OCI-LY1 (cell line): ENCODE results near the gene TRPM3.

ENCODE experiments used
- H2AFZ ChIP-seq: fragments of 200-600 bp; sonication (generic), shearing (Covaris generic); 2 replicates; pipeline ENCODE4 v1.6.0; 2014; ENCODE audit warnings: antibody characterized with exemption, mild to moderate bottlenecking, low read length
- H3F3A ChIP-seq: fragments of 200-600 bp; sonication (generic), shearing (Covaris generic); 2 replicates; pipeline ENCODE4 v1.6.0; 2014; ENCODE audit warnings: mild to moderate bottlenecking, antibody characterized with exemption, low read length, moderate library complexity; ENCODE audit not compliant: insufficient read depth
- H3K27ac ChIP-seq: fragments of 200-600 bp; sonication (generic); 2 replicates; pipeline ENCODE4 v1.5.1; 2014; ENCODE audit warnings: low read length, mixed run types, mild to moderate bottlenecking, low read depth; ENCODE audit not compliant: poor library complexity, severe bottlenecking
- H3K27me3 ChIP-seq: fragments of 200-600 bp; sonication (generic); 2 replicates; pipeline ENCODE4 v1.6.0; 2014; ENCODE audit warnings: antibody characterized with exemption, mild to moderate bottlenecking, low read length, moderate library complexity; ENCODE audit not compliant: insufficient read depth
- H3K36me3 ChIP-seq: fragments of 200-600 bp; sonication (generic); 2 replicates; pipeline ENCODE4 v1.6.1; 2014; ENCODE audit warnings: mild to moderate bottlenecking, antibody characterized with exemption, low read length, moderate library complexity, mixed read lengths; ENCODE audit not compliant: insufficient read depth
- H3K4me1 ChIP-seq: fragments of 200-600 bp; sonication (generic); 2 replicates; pipeline ENCODE4 v1.5.1; 2014; ENCODE audit warnings: mild to moderate bottlenecking, low read length, moderate library complexity; ENCODE audit not compliant: insufficient read depth, severe bottlenecking
- H3K4me2 ChIP-seq: fragments of 200-600 bp; sonication (generic), shearing (Covaris generic); 2 replicates; pipeline ENCODE4 v1.6.1; 2014; ENCODE audit warnings: low read length
- H3K4me3 ChIP-seq: fragments of 200-600 bp; sonication (generic); 2 replicates; pipeline ENCODE4 v1.5.1; 2014; ENCODE audit warnings: low read length, low read depth, mild to moderate bottlenecking, mixed read lengths; ENCODE audit not compliant: poor library complexity, severe bottlenecking
- H3K79me2 ChIP-seq: fragments of 200-600 bp; shearing (Covaris generic); 2 replicates; pipeline ENCODE4 v1.6.1; 2016; ENCODE audit warnings: mixed run types, low read length, mixed read lengths; ENCODE audit not compliant: insufficient read depth
- H3K9ac ChIP-seq: fragments of 200-600 bp; sonication (generic), shearing (Covaris generic); 2 replicates; pipeline ENCODE4 v1.6.1; 2014; ENCODE audit warnings: mild to moderate bottlenecking, low read length, mixed read lengths
- H3K9me2 ChIP-seq: fragments of 200-600 bp; sonication (generic), shearing (Covaris generic); 2 replicates; pipeline ENCODE4 v1.6.1; 2014; ENCODE audit warnings: low read depth, mild to moderate bottlenecking, low read length, mixed read lengths
- H3K9me3 ChIP-seq: fragments of 200-600 bp; shearing (Covaris generic); 2 replicates; pipeline ENCODE4 v1.6.1; 2014; ENCODE audit warnings: low read length, mixed read lengths
- H4K20me1 ChIP-seq: fragments of 200-600 bp; sonication (generic), shearing (Covaris generic); 2 replicates; pipeline ENCODE4 v1.6.0; 2016; ENCODE audit warnings: mild to moderate bottlenecking, low read length; ENCODE audit not compliant: insufficient read depth
- CTCF ChIP-seq: fragments of 200-600 bp; sonication (generic), shearing (Covaris generic); IDR thresholded peaks from 2 replicates; pipeline ENCODE4 v1.5.1; 2017; ENCODE audit warnings: mild to moderate bottlenecking, antibody characterized with exemption, low read length, moderate library complexity, mixed read lengths
- EZH2 ChIP-seq: fragments of 200-600 bp; sonication (generic), shearing (Covaris generic); IDR thresholded peaks from 2 replicates; pipeline ENCODE4 v1.8.0; 2017; ENCODE audit warnings: borderline replicate concordance, mixed run types, mild to moderate bottlenecking, antibody characterized with exemption, low read length, moderate library complexity, mixed read lengths

Gene TRPM3

GRCh38 chr9:70883056-70883455, 238.4 kb downstream of the TRPM3 start:
- Histone ChIP-seq H3K4me1 (no peaks in the 10 kb centered on the region), H3K36me3 (no peaks in the 10 kb centered on the region), H3K9ac (no peak overlapping the region), H3K27me3 (no peaks in the 10 kb centered on the region), H2AFZ (no peak overlapping the region), H3K4me2 (no peak overlapping the region), H3K27ac (no peak overlapping the region), H3K9me2 (no peaks in the 10 kb centered on the region), H3K9me3 (no peaks in the 10 kb centered on the region), H3F3A (no peaks in the 10 kb centered on the region), H3K79me2 (no peaks in the 10 kb centered on the region), H4K20me1 (no peaks in the 10 kb centered on the region), H3K4me3 (no peak overlapping the region)
- TF ChIP-seq CTCF (no peak), EZH2 (no peak)

DNA sequence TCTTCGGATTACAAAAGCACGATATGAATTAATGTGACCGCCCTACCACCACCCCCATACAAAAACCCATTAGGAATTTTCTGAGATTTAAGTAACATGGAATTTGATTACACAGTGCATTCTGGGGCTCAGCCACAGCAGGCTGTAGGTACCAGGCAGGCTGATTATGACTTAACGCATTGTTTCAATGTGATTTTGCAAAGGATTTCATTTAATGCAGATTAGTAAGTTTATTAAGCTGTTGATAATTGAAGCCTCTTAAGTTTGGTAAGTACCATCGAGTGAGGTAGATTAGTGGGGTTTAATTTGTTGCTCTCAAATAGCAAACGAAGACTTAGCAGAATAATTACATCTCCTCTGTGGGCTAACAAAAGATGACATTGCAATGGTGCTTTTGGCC, 240.1 kb downstream of the TRPM3 start:
- Histone ChIP-seq H3K27me3 (no peaks in the 10 kb centered on the region), H3K4me1 (no peaks in the 10 kb centered on the region), H3K9ac (no peak overlapping the region), H3F3A (no peaks in the 10 kb centered on the region), H3K79me2 (no peaks in the 10 kb centered on the region), H3K4me2 (no peak overlapping the region), H3K4me3 (no peak overlapping the region), H3K9me3 (no peaks in the 10 kb centered on the region), H4K20me1 (no peaks in the 10 kb centered on the region), H3K9me2 (no peaks in the 10 kb centered on the region), H2AFZ (no peak overlapping the region), H3K36me3 (no peaks in the 10 kb centered on the region), H3K27ac (no peak overlapping the region)
- TF ChIP-seq CTCF (no peak), EZH2 (no peak)

DNA sequence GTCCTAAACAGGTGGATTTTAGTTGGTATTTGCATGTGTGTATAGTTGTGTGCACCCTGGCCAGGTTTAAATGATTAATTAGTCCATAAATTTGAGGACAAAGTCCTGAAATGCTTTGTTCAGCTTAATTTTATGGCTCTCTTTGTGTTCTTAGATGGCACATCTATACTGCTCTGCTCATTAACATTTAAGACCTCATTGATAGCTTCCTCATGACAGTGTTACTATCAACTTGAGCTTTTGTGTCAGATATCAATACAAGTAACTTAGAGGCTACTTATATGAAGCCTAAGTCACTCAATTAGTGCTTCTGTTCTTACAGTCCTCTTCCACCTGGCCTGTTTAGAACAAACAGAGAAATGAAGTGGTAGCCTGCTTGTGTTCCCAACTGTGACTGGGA, 240.9 kb downstream of the TRPM3 start:
- no peak overlapping the region for H3K4me2 ChIP-seq
- H3F3A ChIP-seq, result no peaks in the 10 kb centered on the region
- no peaks in the 10 kb centered on the region for H4K20me1 ChIP-seq
- TF ChIP-seq CTCF (no peak), EZH2 (no peak)
- no peak overlapping the region for H3K4me3 ChIP-seq
- H3K9ac ChIP-seq, result no peak overlapping the region
- no peak overlapping the region for H2AFZ ChIP-seq
- H3K4me1 ChIP-seq, result no peaks in the 10 kb centered on the region
- H3K36me3 ChIP-seq, result no peaks in the 10 kb centered on the region
- no peaks in the 10 kb centered on the region for H3K79me2 ChIP-seq
- no peak overlapping the region for H3K27ac ChIP-seq
- no peaks in the 10 kb centered on the region for H3K27me3 ChIP-seq
- H3K9me2 ChIP-seq, result no peaks in the 10 kb centered on the region
- H3K9me3 ChIP-seq, result no peaks in the 10 kb centered on the region
